Purkinje cell (primary cell): ENCODE results near the gene EPB41L4A. TPM values are rescaled to one million over a fixed set of nuclear protein-coding genes. Genes with fewer than 3 reads are reported as not detected.

Source experiments
- polyA plus RNA-seq: library from polyadenylated mRNA; unstranded; fragments of >200 nt; fragmentation: Nextera tagmentation; gene quantifications from 2 replicates; pipeline ENCODE4 v1.2.1, GENCODE V29; 2014

EPB41L4A gene
- polyA plus RNA-seq: 0.22 and 0.92 TPM in 2 replicates

GRCh38 chr5:112419164-112419985 is at the start of gene EPB41L4A:
TSS of gene EPB41L4A (minus strand) at chr5:112419277. CDS start at chr5:112419039, 238 bp downstream.

